ENCODE data around the gene RHOT2.

DNA sequence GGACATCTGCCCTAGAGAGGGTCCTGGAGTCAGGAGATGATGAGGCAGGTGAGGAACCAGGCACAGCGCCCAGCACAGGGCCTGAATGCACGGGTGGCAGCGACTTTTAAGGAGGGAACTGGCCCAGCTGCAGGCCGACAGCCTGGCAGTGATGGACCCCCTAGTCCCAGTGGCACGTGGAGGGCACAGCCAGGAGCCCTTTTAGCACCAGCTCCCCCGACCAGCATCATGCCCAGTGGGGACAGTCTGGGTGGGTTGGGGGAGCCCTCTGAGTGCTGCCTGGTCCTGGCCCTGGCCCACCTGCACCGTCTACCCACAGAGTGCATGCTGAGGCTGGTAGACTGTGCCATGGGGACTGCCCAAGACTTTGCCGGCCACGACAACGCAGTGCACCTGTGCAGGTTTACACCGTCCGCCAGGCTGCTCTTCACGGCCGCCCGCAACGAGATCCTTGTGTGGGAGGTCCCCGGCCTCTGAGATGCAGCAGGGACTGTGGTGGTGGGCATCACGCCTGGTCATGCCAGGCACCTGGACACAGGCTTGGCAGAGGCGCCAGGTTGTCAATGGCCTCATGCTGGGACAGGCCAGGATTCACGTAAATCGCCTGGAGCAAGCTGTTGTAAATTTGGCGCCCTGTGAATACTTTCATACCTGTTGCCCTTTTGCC lies 686 bp upstream of the RHOT2 start:
- TF ChIP-seq GATA2 (IDR thresholded peaks at IDR 0.05; ENCODE audit: low read depth, low read length) (no peak), GATA3 (IDR thresholded peaks at IDR 0.05; ENCODE audit: low read depth, low read length) (no peak)
